ENCODE results near the gene PDE6G. TPM values are rescaled to one million over a fixed set of nuclear protein-coding genes. Genes with fewer than 3 reads are reported as not detected.

Gene PDE6G
- total RNA-seq, 2 donors from 2014 or later = not detected

GRCh38 chr17:81659038-81659437 is 2.7 kb upstream of the PDE6G start:
- H3K27me3 ChIP-seq = no peaks in the 10 kb centered on the region
- H3K27ac ChIP-seq = peak overlapping the region; percentile 66 to 94 (median 92)
- TF ChIP-seq POLR2A (IDR thresholded peaks at IDR 0.05) (no peak), CTCF (IDR thresholded peaks at IDR 0.05) (no peak)
- intact Hi-C loops (cut with DNase I) = no loop called here
- DNase-seq (peak; percentile 33 to 67 (median 44)), ATAC-seq (peak; percentile 76)
- no peaks in the 10 kb centered on the region for H3K9me3 ChIP-seq
- no peaks in the 10 kb centered on the region for H3K36me3 ChIP-seq (replicated peaks in 1 of 2; ENCODE audit: insufficient read depth in 1 of 2, low read depth in 2 of 2)
- H3K4me1 ChIP-seq = peaks cover 25% of the 10 kb centered on the region
- WGBS, 2 donors = 37 to 46% methylated on average over 5 of the region's 5 CpGs
- no peak overlapping the region for H3K4me3 ChIP-seq

GRCh38 chr17:81656835-81657234 is 493 bp upstream of the PDE6G start:
- H3K9me3 ChIP-seq = no peaks in the 10 kb centered on the region
- TF ChIP-seq POLR2A (IDR thresholded peaks at IDR 0.05) (no peak), CTCF (IDR thresholded peaks at IDR 0.05) (no peak)
- no peak overlapping the region for H3K4me3 ChIP-seq
- intact Hi-C loops (cut with DNase I) = no loop called here
- peaks cover 25% of the 10 kb centered on the region for H3K4me1 ChIP-seq
- WGBS, 2 donors = 74 to 80% methylated on average over 3 to 4 of the region's 4 CpGs
- ATAC-seq = no peak
- no peak overlapping the region for H3K27ac ChIP-seq
- DNase-seq = no peak
- H3K36me3 ChIP-seq (replicated peaks in 1 of 2; ENCODE audit: insufficient read depth in 1 of 2, low read depth in 2 of 2) = no peaks in the 10 kb centered on the region
- H3K27me3 ChIP-seq = no peaks in the 10 kb centered on the region

GRCh38 chr17:81655378-81656117 is 794 bp downstream of the PDE6G start:
- Histone ChIP-seq H3K4me3 (no peak overlapping the region), H3K4me1 (peaks cover 18% of the 10 kb centered on the region), H3K27ac (no peak overlapping the region), H3K36me3 (replicated peaks in 1 of 2; ENCODE audit: insufficient read depth in 1 of 2, low read depth in 2 of 2) (no peaks in the 10 kb centered on the region), H3K27me3 (no peaks in the 10 kb centered on the region), H3K9me3 (no peaks in the 10 kb centered on the region)
- ATAC-seq (no peak), DNase-seq (no peak)
- intact Hi-C loops (cut with DNase I) = no loop called here
- 35 to 70% methylated on average over 5 to 18 of the region's 18 CpGs for WGBS, 2 donors
- TF ChIP-seq CTCF (IDR thresholded peaks at IDR 0.05) = no peak
- TF ChIP-seq POLR2A (IDR thresholded peaks at IDR 0.05) = no peak

- 44 to 62% methylated on average over 13 to 22 of the region's 27 CpGs for WGBS, 2 donors
- ATAC-seq = no peak
- no peak for DNase-seq
- intact Hi-C loops (cut with DNase I) = no loop called here
- Histone ChIP-seq H3K9me3 (no peaks in the 10 kb centered on the region), H3K27ac (no peak overlapping the region), H3K4me3 (no peak overlapping the region), H3K36me3 (replicated peaks in 1 of 2; ENCODE audit: insufficient read depth in 1 of 2, low read depth in 2 of 2) (no peaks in the 10 kb centered on the region), H3K27me3 (peaks cover 0 to 10% of the 10 kb centered on the region in 2 donors), H3K4me1 (no peaks in the 10 kb centered on the region)
- TF ChIP-seq CTCF (IDR thresholded peaks at IDR 0.05) (no peak), POLR2A (IDR thresholded peaks at IDR 0.05) (no peak)
These were observed 3.2 kb downstream of the PDE6G start for GRCh38 chr17:81652906-81653771.

Measured in body of pancreas (tissue), 4 donors.